Measurements from ENCODE around the gene SLC39A9.

The SLC39A9 gene

DNA sequence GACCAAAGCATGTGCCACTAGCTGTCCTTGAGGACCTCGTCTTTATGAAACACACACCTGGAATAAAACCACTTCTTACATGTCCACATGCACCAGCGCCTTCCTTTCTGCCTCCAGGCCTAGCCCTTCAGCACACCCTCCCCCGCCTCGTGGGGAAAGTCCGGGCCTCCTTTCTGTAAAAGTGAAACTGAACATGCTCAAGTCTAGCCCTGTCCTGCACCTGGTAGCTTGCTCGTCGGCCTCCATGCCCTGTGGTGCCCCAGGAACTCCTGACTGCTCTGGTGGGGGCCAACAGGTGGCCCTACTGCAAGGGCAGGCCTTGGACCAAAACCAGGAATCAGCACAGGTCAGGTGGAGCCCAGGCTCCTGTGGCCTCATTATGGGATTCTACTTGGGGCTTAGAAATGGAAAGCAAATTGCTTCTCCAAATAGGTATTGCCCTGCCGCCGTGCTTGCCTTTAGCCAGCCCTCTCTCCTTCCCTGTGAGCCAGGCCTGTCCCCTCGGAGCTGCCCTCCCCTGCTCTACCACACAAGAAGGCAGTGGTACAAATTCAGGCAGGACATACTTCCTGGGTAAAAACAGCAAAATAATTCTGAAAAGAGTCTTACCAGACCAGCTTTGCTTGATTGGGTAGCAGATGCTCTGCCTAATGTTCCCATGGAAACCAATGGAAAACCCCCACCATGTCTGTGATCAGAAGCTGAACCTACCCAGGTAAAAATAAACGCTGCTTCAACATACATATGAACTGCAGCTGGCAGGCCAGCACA is 43.9 kb upstream of the SLC39A9 start:
- in situ Hi-C loops (cut with HindIII; ENCODE audit: low sequenced_read_pairs), result no loop called here
- TF ChIP-seq, protein P1, sequence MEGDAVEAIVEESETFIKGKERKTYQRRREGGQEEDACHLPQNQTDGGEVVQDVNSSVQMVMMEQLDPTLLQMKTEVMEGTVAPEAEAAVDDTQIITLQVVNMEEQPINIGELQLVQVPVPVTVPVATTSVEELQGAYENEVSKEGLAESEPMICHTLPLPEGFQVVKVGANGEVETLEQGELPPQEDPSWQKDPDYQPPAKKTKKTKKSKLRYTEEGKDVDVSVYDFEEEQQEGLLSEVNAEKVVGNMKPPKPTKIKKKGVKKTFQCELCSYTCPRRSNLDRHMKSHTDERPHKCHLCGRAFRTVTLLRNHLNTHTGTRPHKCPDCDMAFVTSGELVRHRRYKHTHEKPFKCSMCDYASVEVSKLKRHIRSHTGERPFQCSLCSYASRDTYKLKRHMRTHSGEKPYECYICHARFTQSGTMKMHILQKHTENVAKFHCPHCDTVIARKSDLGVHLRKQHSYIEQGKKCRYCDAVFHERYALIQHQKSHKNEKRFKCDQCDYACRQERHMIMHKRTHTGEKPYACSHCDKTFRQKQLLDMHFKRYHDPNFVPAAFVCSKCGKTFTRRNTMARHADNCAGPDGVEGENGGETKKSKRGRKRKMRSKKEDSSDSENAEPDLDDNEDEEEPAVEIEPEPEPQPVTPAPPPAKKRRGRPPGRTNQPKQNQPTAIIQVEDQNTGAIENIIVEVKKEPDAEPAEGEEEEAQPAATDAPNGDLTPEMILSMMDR (IDR thresholded peaks at IDR 0.05; ENCODE audit: low read depth, low read length, missing control alignments), result no peak
- H3K4me3 ChIP-seq (ENCODE audit: low read depth, low read length), result no peak overlapping the region
- no peak for DNase-seq (ENCODE audit: low read depth)

DNA sequence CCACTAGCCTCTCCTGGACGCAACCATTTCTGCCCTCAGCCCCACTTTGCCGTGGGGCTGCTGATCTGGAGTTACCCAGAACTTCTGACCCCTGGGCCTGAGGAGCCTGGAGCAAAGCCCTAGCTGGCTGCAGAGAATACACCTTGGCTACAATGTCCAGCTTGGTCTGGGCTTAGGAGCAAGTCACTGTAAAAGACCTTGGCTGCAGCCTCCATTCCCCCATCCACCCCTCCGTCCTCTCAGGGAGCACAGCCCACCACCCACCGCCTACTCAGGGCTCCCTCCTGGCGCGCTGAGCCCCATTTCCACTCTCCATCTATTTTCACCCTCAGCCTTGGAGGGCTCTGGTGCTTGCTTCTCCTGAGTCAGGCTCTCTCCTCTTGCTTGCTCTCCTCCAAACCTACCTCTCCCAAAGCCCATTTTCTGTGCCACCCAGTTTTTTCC is 43.3 kb upstream of the SLC39A9 start:
- TF ChIP-seq, protein P1 (IDR thresholded peaks at IDR 0.05; ENCODE audit: low read depth, low read length, missing control alignments), result no peak
- no peak for DNase-seq (ENCODE audit: low read depth)
- in situ Hi-C loops (cut with HindIII; ENCODE audit: low sequenced_read_pairs), result no loop called here
- no peak overlapping the region for H3K4me3 ChIP-seq (ENCODE audit: low read depth, low read length)

DNA sequence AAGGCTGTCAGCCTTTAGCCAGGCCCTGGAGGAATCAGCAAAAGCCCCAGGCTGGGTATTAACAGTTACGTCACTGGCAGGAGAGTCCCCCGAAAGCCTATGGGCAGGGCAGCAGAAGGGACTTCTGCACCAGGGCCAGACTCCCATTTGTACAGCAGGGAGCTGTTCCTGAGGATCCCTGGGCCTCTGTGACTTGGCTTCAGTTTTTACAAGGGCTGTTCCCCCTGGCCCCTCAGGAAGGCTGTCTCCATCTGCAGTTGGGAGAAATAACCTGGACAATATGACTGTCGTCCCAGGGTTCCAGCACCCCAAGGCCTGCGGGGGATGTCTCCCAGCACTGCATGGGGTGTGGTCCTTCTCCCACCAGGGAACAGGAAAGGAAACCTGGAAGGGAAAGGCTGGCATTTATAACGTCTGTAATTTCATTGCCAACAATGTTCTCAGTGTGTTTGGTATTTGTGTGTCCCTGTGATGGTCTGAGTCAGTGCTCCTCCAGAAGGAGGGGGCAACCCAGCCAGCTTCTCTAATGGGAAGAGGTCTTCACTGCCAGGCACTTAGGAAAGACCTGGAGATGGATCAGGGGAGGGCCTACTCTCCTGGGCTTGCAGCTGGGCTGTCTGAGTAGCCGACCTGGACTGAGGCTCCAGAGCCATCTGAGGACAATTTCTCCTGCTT is 42.7 kb upstream of the SLC39A9 start:
- in situ Hi-C loops (cut with HindIII; ENCODE audit: low sequenced_read_pairs), result no loop called here
- peak; percentile 45 for DNase-seq (ENCODE audit: low read depth)
- no peak overlapping the region for H3K4me3 ChIP-seq (ENCODE audit: low read depth, low read length)
- TF ChIP-seq, protein P1 (IDR thresholded peaks at IDR 0.05; ENCODE audit: low read depth, low read length, missing control alignments), result no peak

DNA sequence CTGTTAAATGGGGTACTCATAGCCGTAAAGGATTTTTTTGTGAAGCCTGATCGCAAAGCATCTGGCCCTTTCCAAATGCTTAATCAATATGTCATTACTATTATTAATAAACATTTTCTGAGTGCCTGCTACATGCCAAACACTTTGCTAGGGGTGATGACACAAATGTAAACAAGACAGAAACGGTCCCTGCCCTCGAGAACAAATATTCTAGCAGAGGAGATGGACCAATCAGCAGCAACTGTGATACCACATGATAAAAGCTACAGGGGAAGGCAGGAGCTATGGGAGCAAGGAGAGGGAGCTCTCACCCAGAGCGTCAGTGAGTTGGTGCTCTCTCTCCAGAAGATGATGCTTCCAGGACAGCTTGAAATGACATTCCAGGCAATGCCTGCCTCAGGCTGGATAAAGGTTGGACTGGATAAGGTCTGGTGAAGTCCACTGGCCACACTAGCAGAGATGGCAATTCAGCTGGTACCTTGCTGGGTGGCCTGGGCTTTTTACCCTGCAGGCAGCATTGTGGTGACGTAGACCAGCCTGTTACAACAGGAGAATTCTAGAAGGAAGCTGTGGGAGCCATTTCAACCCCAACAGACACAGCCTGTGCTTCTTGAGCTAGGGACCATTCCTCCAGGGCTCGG is 41.5 kb upstream of the SLC39A9 start:
- in situ Hi-C loops (cut with HindIII; ENCODE audit: low sequenced_read_pairs), result no loop called here
- TF ChIP-seq, protein P1 (IDR thresholded peaks at IDR 0.05; ENCODE audit: low read depth, low read length, missing control alignments), result no peak
- no peak for DNase-seq (ENCODE audit: low read depth)
- no peak overlapping the region for H3K4me3 ChIP-seq (ENCODE audit: low read depth, low read length)

DNA sequence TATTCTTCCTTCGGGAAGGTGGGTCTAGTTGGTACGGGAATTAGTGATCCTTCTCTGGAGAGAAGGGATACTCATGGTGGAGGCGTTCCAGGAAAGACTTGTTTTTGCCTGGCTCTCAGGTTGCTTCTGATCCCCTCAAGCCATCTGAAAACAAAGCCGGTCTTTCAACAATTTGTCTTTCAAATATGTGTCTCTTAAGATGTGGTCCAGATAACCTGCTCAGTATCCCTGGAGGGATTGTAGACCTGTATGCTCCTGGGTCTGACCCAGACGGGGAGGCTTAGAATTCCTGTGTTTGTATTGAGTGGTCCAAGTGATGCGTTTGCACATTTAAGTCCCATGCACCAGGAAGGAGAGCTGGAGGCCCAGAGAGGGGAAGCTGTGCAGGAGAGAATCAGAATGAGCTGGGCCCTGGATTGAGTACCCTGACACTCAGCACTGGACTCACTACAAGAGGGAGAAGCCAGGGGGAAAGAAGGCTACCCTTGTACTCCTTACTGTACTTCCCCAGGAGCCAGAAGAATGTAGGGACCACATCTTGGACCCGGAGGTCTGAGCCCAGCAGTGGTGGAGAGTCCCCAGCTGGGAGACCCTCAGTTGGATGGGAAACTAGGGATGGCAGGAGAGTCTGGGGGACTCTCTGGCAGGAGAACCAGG is 40.8 kb upstream of the SLC39A9 start:
- no peak for DNase-seq (ENCODE audit: low read depth)
- in situ Hi-C loops (cut with HindIII; ENCODE audit: low sequenced_read_pairs), result no loop called here
- no peak overlapping the region for H3K4me3 ChIP-seq (ENCODE audit: low read depth, low read length)
- TF ChIP-seq, protein P1 (IDR thresholded peaks at IDR 0.05; ENCODE audit: low read depth, low read length, missing control alignments), result no peak
